Measurements from ENCODE around the gene SV2C.

The SV2C gene

GRCh38 chr5:76388791-76389512, 305.8 kb downstream of the SV2C start:
- no peak for DNase-seq

- DNase-seq, result no peak
These were observed 306.5 kb downstream of the SV2C start for GRCh38 chr5:76389513-76390154.

GRCh38 chr5:76391014-76391413, 307.8 kb downstream of the SV2C start:
- DNase-seq, result no peak

GRCh38 chr5:76393035-76393680, 310.0 kb downstream of the SV2C start:
- DNase-seq, result no peak

GRCh38 chr5:76397200-76397599, 314.0 kb downstream of the SV2C start:
- no peak for DNase-seq

GRCh38 chr5:76399268-76399667, 316.1 kb downstream of the SV2C start:
- no peak for DNase-seq

GRCh38 chr5:76400466-76400865, 317.3 kb downstream of the SV2C start:
- no peak for DNase-seq

- no peak for DNase-seq
These were observed 318.6 kb downstream of the SV2C start for GRCh38 chr5:76401801-76402250.

GRCh38 chr5:76402251-76402885, 319.2 kb downstream of the SV2C start:
- DNase-seq, result no peak

GRCh38 chr5:76402886-76403765, 319.9 kb downstream of the SV2C start, which contains the start of gene IQGAP2:
IQGAP2 (plus strand) TSS chr5:76403285; CDS start chr5:76403546, 261 bp downstream.
- DNase-seq, result no peak
